Measurements from ENCODE around the gene SLX4IP. TPM values are rescaled to one million over a fixed set of nuclear protein-coding genes. Genes with fewer than 3 reads are reported as not detected.

Gene SLX4IP
- total RNA-seq, 1 experiment from 2014 or later: 9.7 TPM

DNA sequence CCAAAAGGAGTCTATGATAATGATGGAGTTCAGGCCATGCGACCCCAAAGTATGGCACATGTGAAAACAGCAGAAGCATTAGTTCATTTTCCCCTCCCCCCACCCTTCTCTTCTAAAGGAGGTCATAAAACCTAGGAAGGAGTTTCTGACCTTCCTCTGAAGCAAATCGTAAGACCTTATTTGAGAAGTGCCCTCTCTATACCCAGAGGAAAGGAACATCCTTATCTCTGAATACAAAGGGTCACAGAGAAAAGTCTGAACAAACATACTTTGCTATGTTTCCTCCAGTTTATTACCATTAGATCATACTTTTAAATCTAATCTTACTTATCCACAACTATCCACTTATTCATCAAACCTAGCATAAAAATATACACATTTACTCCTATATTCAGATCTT is 48.6 kb downstream of the SLX4IP start:
- no peaks in the 10 kb centered on the region for H3K36me3 ChIP-seq (ENCODE audit: insufficient read depth, low read length)
- peaks cover under 1% of the 10 kb centered on the region; the same call in 1 of the 2 replicates for H3K4me1 ChIP-seq (ENCODE audit: low read length)
- H3K27ac ChIP-seq (ENCODE audit: low read length): no peak overlapping the region
- no peaks in the 10 kb centered on the region for H3K9me2 ChIP-seq (replicated peaks; ENCODE audit: insufficient read depth, low read length)
- H3K9ac ChIP-seq (ENCODE audit: low read length): no peak overlapping the region
- no peak for DNase-seq
- no peaks in the 10 kb centered on the region for H3K27me3 ChIP-seq (ENCODE audit: low read length)
- no peak overlapping the region for H3K4me2 ChIP-seq (ENCODE audit: low read depth, low read length, poor library complexity, severe bottlenecking)
- H4K20me1 ChIP-seq (ENCODE audit: insufficient read depth, low read depth, low read length): peaks cover 31% of the 10 kb centered on the region; the same call in 1 of the 2 replicates
- peaks cover 26% of the 10 kb centered on the region for H3K79me2 ChIP-seq (ENCODE audit: low read length)
- H2AFZ ChIP-seq (ENCODE audit: low read length): no peak overlapping the region
- no peaks in the 10 kb centered on the region for H3K9me3 ChIP-seq (ENCODE audit: low read length)
- H3K4me3 ChIP-seq (ENCODE audit: low read length): no peak overlapping the region

DNA sequence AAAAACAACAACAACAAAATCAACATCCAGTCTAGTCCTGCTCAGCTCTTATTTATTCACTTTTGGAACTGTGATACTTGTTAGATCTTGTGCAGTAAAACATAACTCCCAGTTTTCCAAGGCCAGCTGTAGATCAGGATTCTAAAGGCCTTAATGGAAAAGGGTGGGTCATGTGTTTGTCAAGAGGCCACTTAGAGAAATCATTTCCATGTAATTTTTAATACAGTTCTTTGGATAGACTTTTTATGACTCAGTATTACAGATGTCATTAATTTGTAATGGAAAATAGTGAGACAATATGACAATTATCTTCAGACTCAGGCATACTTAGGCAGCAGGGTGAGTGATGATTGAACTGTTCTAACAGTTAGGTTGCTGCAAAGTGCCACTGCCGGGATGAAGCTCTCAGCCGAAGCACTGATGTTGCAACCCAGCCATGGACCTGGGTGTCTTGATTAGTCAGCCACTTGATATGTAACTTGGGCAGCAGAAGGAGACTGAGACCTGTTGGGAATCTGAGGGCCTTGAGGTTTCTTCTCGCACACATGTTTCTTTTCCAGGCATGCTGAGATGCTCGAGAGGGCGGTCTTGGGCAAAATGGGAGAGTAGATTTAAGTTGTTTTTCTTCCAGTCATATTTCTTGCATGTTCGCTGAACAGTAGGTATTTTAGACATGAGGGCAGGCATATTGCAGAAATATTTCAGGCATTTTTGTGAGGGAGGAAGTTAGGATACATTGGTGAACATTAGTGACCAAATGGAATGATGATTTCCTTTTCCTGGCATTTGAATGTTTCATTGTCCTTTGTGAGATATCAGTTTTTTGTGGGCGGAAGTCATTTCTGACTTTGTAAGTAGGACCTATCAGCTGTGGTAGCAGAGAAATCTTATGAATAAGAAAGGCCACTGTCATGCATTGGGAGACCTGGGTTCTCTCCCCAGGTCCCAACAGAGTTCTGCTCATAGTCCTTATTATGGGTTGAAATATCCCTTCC is 52.3 kb downstream of the SLX4IP start:
- H4K20me1 ChIP-seq (ENCODE audit: insufficient read depth, low read depth, low read length): peaks cover 54% of the 10 kb centered on the region
- DNase-seq: no peak
- no peak overlapping the region for H3K4me2 ChIP-seq (ENCODE audit: low read depth, low read length, poor library complexity, severe bottlenecking)
- peaks cover 31% of the 10 kb centered on the region for H3K79me2 ChIP-seq (ENCODE audit: low read length)
- no peaks in the 10 kb centered on the region for H3K9me2 ChIP-seq (replicated peaks; ENCODE audit: insufficient read depth, low read length)
- H3K4me1 ChIP-seq (ENCODE audit: low read length): peaks cover 6% of the 10 kb centered on the region
- H3K9ac ChIP-seq (ENCODE audit: low read length): no peak overlapping the region
- no peak overlapping the region for H3K4me3 ChIP-seq (ENCODE audit: low read length)
- H3K9me3 ChIP-seq (ENCODE audit: low read length): no peaks in the 10 kb centered on the region
- no peaks in the 10 kb centered on the region for H3K36me3 ChIP-seq (ENCODE audit: insufficient read depth, low read length)
- H3K27ac ChIP-seq (ENCODE audit: low read length): no peak overlapping the region
- H2AFZ ChIP-seq (ENCODE audit: low read length): no peak overlapping the region
- H3K27me3 ChIP-seq (ENCODE audit: low read length): no peaks in the 10 kb centered on the region

DNA sequence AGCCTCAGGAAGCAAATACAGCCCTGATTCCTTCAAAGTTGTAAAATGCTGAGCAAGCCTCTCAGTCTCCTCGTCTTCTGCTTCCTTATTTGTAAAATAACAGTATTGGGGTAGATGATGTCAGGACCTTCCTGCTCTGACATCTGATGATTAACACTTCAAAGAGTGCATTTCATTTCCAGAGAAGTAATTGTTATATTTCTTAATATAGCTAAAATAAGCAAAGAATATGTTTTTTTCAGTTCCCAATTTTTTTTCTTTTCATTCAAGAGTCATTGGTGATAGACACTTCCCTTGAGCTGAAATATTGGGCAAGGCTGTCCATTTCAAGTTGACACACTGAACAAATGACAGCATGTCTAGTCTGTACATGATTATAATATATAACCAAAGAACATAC is 53.4 kb downstream of the SLX4IP start:
- no peaks in the 10 kb centered on the region for H3K27me3 ChIP-seq (ENCODE audit: low read length)
- H3K79me2 ChIP-seq (ENCODE audit: low read length): peaks cover 33% of the 10 kb centered on the region
- no peak overlapping the region for H3K4me2 ChIP-seq (ENCODE audit: low read depth, low read length, poor library complexity, severe bottlenecking)
- no peaks in the 10 kb centered on the region for H3K9me2 ChIP-seq (replicated peaks; ENCODE audit: insufficient read depth, low read length)
- H3K9me3 ChIP-seq (ENCODE audit: low read length): no peaks in the 10 kb centered on the region
- DNase-seq: no peak
- H3K4me1 ChIP-seq (ENCODE audit: low read length): peaks cover 6% of the 10 kb centered on the region
- H2AFZ ChIP-seq (ENCODE audit: low read length): no peak overlapping the region
- no peak overlapping the region for H3K9ac ChIP-seq (ENCODE audit: low read length)
- H3K27ac ChIP-seq (ENCODE audit: low read length): no peak overlapping the region
- no peak overlapping the region for H3K4me3 ChIP-seq (ENCODE audit: low read length)
- peaks cover 52% of the 10 kb centered on the region for H4K20me1 ChIP-seq (ENCODE audit: insufficient read depth, low read depth, low read length)
- no peaks in the 10 kb centered on the region for H3K36me3 ChIP-seq (ENCODE audit: insufficient read depth, low read length)

DNA sequence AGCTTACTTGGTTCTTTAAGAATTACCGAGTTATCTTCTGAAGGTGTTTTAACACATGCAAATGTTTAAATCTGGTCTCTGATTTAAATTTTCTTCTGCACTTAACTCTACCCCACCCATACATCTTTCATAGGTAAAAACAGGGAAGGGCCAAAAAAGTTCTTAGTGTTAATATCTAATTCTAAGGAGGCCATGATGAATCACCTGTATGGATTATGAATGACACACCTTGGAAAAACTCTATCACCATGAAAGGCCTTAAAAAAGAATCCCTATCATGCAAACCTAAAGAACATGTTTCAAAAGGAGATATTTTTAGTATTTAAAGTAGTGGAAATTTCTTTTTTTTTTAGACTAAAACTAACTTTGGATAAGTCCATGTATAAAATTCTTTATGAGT is 54.7 kb downstream of the SLX4IP start:
- DNase-seq: no peak

DNA sequence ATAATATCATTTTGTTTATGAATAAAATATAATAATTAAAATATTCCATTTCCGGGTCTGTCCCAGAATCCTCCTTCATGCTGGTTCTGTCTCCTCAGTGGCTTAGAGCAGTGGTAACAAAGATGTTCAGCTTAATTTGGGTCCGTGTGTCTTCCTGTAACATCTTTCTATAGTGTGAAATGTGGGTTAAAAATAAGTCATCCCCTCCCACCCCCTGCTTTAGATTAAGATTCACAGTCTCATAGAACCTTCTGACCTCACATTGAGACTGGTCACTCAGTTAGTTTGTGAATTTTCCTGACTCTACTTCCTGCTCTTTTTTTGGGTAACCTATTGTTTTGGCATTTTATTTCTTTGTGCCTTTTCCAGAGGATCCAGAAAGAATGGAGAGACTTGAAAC is 55.2 kb downstream of the SLX4IP start:
- no peaks in the 10 kb centered on the region for H3K9me3 ChIP-seq (ENCODE audit: low read length)
- H3K4me1 ChIP-seq (ENCODE audit: low read length): peaks cover 6% of the 10 kb centered on the region
- peaks cover 37% of the 10 kb centered on the region for H3K79me2 ChIP-seq (ENCODE audit: low read length)
- no peak overlapping the region for H3K9ac ChIP-seq (ENCODE audit: low read length)
- H4K20me1 ChIP-seq (ENCODE audit: insufficient read depth, low read depth, low read length): peaks cover 61% of the 10 kb centered on the region
- no peaks in the 10 kb centered on the region for H3K36me3 ChIP-seq (ENCODE audit: insufficient read depth, low read length)
- H3K4me3 ChIP-seq (ENCODE audit: low read length): no peak overlapping the region
- H3K9me2 ChIP-seq (replicated peaks; ENCODE audit: insufficient read depth, low read length): no peaks in the 10 kb centered on the region
- no peak overlapping the region for H2AFZ ChIP-seq (ENCODE audit: low read length)
- no peak overlapping the region for H3K4me2 ChIP-seq (ENCODE audit: low read depth, low read length, poor library complexity, severe bottlenecking)
- H3K27me3 ChIP-seq (ENCODE audit: low read length): no peaks in the 10 kb centered on the region
- DNase-seq: no peak
- no peak overlapping the region for H3K27ac ChIP-seq (ENCODE audit: low read length)

More for the DNA sequence above, 54.7 kb downstream of the SLX4IP start:
- Histone ChIP-seq H3K79me2 (ENCODE audit: low read length) (peaks cover 35% of the 10 kb centered on the region), H3K4me1 (ENCODE audit: low read length) (peaks cover 6% of the 10 kb centered on the region), H3K4me2 (ENCODE audit: low read depth, low read length, poor library complexity, severe bottlenecking) (no peak overlapping the region), H2AFZ (ENCODE audit: low read length) (no peak overlapping the region), H3K9me2 (replicated peaks; ENCODE audit: insufficient read depth, low read length) (no peaks in the 10 kb centered on the region), H3K36me3 (ENCODE audit: insufficient read depth, low read length) (no peaks in the 10 kb centered on the region), H3K9me3 (ENCODE audit: low read length) (no peaks in the 10 kb centered on the region), H3K27me3 (ENCODE audit: low read length) (no peaks in the 10 kb centered on the region), H3K9ac (ENCODE audit: low read length) (no peak overlapping the region), H3K27ac (ENCODE audit: low read length) (no peak overlapping the region), H4K20me1 (ENCODE audit: insufficient read depth, low read depth, low read length) (peaks cover 57% of the 10 kb centered on the region), H3K4me3 (ENCODE audit: low read length) (no peak overlapping the region)

DNA sequence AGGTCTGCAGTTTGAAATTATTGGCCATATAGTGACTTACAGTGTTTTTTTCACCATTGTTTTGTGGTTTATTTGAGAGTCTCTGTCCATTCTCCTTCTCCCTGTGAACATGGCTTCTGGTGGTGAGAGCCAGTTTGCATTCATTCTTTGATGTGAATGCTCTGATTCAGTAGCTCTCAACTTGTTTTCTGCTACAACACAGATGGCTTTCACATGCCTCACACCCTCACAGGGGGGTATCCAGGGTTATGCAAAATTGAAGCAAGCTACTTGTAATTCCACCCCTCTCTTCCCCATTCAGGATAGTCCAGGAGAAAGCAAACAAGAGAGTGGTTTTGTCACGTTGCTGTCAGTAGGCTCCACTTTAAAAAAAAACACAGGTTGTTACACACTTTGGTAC is 55.6 kb downstream of the SLX4IP start:
- Histone ChIP-seq H2AFZ (ENCODE audit: low read length) (no peak overlapping the region), H3K4me2 (ENCODE audit: low read depth, low read length, poor library complexity, severe bottlenecking) (no peak overlapping the region), H3K9me3 (ENCODE audit: low read length) (no peaks in the 10 kb centered on the region), H3K36me3 (ENCODE audit: insufficient read depth, low read length) (no peaks in the 10 kb centered on the region), H3K4me3 (ENCODE audit: low read length) (no peak overlapping the region), H3K27me3 (ENCODE audit: low read length) (no peaks in the 10 kb centered on the region), H3K4me1 (ENCODE audit: low read length) (peaks cover 6% of the 10 kb centered on the region), H3K9ac (ENCODE audit: low read length) (no peak overlapping the region), H4K20me1 (ENCODE audit: insufficient read depth, low read depth, low read length) (peaks cover 62% of the 10 kb centered on the region), H3K79me2 (ENCODE audit: low read length) (peaks cover 40% of the 10 kb centered on the region), H3K27ac (ENCODE audit: low read length) (no peak overlapping the region), H3K9me2 (replicated peaks; ENCODE audit: insufficient read depth, low read length) (no peaks in the 10 kb centered on the region)
- no peak for DNase-seq

DNA sequence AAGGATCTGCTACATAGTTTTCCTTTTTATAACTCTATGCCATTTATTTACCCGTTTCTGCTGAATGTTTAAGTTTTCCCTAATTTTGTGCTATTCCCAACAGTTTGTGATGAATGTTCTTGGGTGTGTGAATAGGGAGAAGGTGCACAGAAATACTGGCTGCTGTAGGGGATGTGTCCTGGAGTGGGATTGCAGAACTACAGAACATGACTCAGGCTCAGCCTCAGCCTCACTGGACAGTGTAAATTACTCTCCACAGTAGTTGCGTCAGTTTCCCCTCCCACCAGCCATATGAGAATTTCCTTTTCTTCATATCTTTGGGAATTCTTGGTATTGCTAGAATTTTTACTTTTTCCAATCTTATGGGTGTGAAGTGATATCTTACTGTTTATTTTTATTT is 57.0 kb downstream of the SLX4IP start:
- peaks cover 51% of the 10 kb centered on the region for H3K79me2 ChIP-seq (ENCODE audit: low read length)
- no peak for DNase-seq
- no peak overlapping the region for H3K4me3 ChIP-seq (ENCODE audit: low read length)
- no peak overlapping the region for H3K9ac ChIP-seq (ENCODE audit: low read length)
- H3K27ac ChIP-seq (ENCODE audit: low read length): no peak overlapping the region
- H3K36me3 ChIP-seq (ENCODE audit: insufficient read depth, low read length): no peaks in the 10 kb centered on the region
- H3K9me2 ChIP-seq (replicated peaks; ENCODE audit: insufficient read depth, low read length): no peaks in the 10 kb centered on the region
- no peaks in the 10 kb centered on the region for H3K9me3 ChIP-seq (ENCODE audit: low read length)
- H2AFZ ChIP-seq (ENCODE audit: low read length): no peak overlapping the region
- H3K4me1 ChIP-seq (ENCODE audit: low read length): peaks cover 6% of the 10 kb centered on the region
- no peak overlapping the region for H3K4me2 ChIP-seq (ENCODE audit: low read depth, low read length, poor library complexity, severe bottlenecking)
- H3K27me3 ChIP-seq (ENCODE audit: low read length): no peaks in the 10 kb centered on the region
- H4K20me1 ChIP-seq (ENCODE audit: insufficient read depth, low read depth, low read length): peaks cover 65% of the 10 kb centered on the region

DNA sequence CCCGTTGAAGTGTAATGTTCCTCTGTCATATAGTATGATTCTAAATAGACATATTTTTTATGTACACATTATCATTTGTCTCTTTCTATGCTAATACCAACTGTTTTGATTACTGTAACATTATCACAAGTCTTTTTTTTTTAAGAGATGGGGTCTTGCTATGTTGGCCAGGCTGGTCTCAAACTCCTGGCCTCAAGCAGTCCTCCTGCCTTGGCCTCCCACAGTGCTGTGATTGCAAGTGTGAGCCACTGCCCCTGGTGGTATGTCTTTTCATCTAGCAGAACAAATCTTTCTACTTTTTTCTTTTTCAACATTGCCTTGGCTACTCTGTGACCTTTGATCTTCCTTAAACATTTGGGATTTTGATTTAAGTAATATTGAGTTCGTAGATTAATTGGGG is 57.7 kb downstream of the SLX4IP start:
- peaks cover 59% of the 10 kb centered on the region for H4K20me1 ChIP-seq (ENCODE audit: insufficient read depth, low read depth, low read length)
- H3K4me2 ChIP-seq (ENCODE audit: low read depth, low read length, poor library complexity, severe bottlenecking): no peak overlapping the region
- H3K4me3 ChIP-seq (ENCODE audit: low read length): no peak overlapping the region
- no peak overlapping the region for H2AFZ ChIP-seq (ENCODE audit: low read length)
- no peak overlapping the region for H3K27ac ChIP-seq (ENCODE audit: low read length)
- no peaks in the 10 kb centered on the region for H3K36me3 ChIP-seq (ENCODE audit: insufficient read depth, low read length)
- H3K9me2 ChIP-seq (replicated peaks; ENCODE audit: insufficient read depth, low read length): no peaks in the 10 kb centered on the region
- peaks cover 6% of the 10 kb centered on the region for H3K4me1 ChIP-seq (ENCODE audit: low read length)
- no peak for DNase-seq
- H3K27me3 ChIP-seq (ENCODE audit: low read length): no peaks in the 10 kb centered on the region
- peaks cover 57% of the 10 kb centered on the region for H3K79me2 ChIP-seq (ENCODE audit: low read length)
- no peaks in the 10 kb centered on the region for H3K9me3 ChIP-seq (ENCODE audit: low read length)
- H3K9ac ChIP-seq (ENCODE audit: low read length): no peak overlapping the region

All from Karpas-422 (cell line).